ENCODE results near the gene CORO2A.

GRCh38 chr9:98181746-98182068 lies 10.7 kb downstream of the CORO2A start:
- TF ChIP-seq, protein P1, sequence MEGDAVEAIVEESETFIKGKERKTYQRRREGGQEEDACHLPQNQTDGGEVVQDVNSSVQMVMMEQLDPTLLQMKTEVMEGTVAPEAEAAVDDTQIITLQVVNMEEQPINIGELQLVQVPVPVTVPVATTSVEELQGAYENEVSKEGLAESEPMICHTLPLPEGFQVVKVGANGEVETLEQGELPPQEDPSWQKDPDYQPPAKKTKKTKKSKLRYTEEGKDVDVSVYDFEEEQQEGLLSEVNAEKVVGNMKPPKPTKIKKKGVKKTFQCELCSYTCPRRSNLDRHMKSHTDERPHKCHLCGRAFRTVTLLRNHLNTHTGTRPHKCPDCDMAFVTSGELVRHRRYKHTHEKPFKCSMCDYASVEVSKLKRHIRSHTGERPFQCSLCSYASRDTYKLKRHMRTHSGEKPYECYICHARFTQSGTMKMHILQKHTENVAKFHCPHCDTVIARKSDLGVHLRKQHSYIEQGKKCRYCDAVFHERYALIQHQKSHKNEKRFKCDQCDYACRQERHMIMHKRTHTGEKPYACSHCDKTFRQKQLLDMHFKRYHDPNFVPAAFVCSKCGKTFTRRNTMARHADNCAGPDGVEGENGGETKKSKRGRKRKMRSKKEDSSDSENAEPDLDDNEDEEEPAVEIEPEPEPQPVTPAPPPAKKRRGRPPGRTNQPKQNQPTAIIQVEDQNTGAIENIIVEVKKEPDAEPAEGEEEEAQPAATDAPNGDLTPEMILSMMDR (IDR thresholded peaks at IDR 0.05; ENCODE audit: borderline replicate concordance, extremely low read depth, low read length, poor library complexity, severe bottlenecking): no peak
- TF ChIP-seq EZH2 (IDR thresholded peaks at IDR 0.05; ENCODE audit: borderline replicate concordance, low read depth, low read length, severe bottlenecking): no peak
